Rectal smooth muscle tissue (tissue), 1 donor: ENCODE results near the gene PLEKHA5.

Source experiments
- H3K27ac ChIP-seq: one replicate; pipeline ENCODE4 v1.7.0; 2013; ENCODE audit warnings: low read depth, low read length, inconsistent platforms
- H3K27me3 ChIP-seq: one replicate; pipeline ENCODE4 v1.7.0; 2013; ENCODE audit warnings: low read length; ENCODE audit not compliant: control insufficient read depth, insufficient read depth
- H3K36me3 ChIP-seq: one replicate; pipeline ENCODE4 v1.7.0; 2013; ENCODE audit warnings: low read length; ENCODE audit not compliant: control insufficient read depth, insufficient read depth
- H3K4me1 ChIP-seq: one replicate; pipeline ENCODE4 v1.7.0; 2013; ENCODE audit warnings: low read length; ENCODE audit not compliant: control insufficient read depth, insufficient read depth
- H3K4me3 ChIP-seq: one replicate; pipeline ENCODE4 v1.7.0; 2013; ENCODE audit warnings: low read length
- H3K9ac ChIP-seq: one replicate; pipeline ENCODE4 v1.7.0; 2013; ENCODE audit warnings: low read length

Gene PLEKHA5

DNA sequence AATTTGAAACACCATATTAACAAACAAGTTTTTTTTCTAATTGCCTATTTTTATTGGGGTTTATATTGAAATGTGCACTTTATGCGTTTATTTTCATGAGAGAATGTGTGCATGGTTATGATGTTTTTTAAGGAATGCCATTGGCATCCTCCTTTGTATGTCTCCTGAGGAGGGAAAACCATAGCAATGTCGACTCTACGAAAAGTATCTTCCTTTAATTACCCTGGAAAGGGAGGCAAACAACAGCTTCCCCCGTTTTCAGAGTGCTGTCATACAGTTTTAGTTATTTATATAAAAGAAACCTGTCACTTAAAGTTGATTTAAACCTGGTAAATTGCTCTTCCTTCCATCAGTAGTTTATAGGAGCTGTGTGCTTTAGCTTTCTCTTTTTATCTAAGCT lies 117.4 kb downstream of the PLEKHA5 start:
- no peaks in the 10 kb centered on the region for H3K36me3 ChIP-seq
- H3K4me3 ChIP-seq: no peak overlapping the region
- H3K9ac ChIP-seq: no peak overlapping the region
- H3K27me3 ChIP-seq: no peaks in the 10 kb centered on the region
- H3K4me1 ChIP-seq: no peaks in the 10 kb centered on the region
- no peak overlapping the region for H3K27ac ChIP-seq

DNA sequence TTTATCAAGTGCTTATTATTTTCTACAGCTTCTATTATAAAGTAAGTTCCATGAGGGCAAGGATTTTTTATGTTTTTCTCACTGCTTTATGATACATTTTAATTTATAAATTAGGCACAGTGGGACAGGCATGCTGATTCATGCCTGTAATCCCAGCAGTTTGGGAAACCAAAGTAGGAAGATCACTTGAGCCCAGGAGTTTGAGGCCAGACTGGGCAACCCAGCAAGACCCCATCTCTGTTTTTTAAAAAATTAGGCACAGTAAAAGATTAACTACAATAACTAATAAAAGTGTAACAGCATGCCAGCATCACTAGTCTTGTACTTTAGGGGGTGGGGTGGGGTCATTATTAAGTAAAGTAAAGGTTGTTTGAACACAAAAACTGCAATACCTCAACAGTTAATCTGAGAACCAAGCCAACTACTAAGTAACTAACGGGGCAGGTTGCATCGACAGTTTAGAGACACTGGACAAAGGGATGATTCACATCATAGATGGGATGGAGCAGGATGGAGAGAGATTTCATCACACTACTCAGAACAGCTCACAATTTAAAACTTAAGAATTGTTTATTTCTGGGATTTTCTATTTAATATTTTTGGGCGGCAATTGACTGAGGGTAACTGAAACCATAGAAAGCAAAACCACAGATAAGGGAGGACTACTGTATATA lies 119.5 kb downstream of the PLEKHA5 start:
- no peak overlapping the region for H3K27ac ChIP-seq
- H3K4me1 ChIP-seq: no peaks in the 10 kb centered on the region
- H3K4me3 ChIP-seq: no peak overlapping the region
- H3K27me3 ChIP-seq: no peaks in the 10 kb centered on the region
- no peaks in the 10 kb centered on the region for H3K36me3 ChIP-seq
- H3K9ac ChIP-seq: no peak overlapping the region

DNA sequence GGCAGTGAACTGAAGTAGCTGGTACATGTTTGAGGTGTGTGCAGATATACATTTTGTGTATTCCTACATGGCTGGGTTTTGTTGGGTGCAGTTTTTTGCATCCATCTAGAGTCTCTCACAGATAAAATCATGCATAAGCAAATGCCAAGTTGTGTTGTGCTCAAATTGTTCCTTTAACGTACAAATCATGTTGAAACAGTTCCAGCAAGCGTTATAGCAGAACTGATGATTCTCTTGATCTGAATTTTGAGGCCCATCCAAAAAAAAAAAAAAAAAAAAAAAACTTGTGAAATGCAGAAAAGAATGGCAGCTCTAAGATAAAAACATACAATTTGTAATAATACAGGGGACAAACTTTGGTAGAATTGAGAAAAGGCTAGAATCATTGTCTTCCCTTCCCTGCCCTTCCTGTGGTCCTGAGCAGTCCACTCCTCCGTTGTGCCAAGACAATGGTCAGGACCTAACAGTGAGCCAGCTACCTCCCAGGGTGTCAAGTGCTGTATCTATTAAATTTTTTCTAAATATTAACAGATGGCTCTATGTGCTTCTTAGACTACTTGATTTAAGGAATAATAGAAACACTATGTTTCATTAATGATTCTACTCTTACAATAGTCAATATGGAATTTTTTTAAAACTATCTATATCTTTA lies 122.1 kb downstream of the PLEKHA5 start:
- H3K27me3 ChIP-seq: no peaks in the 10 kb centered on the region

DNA sequence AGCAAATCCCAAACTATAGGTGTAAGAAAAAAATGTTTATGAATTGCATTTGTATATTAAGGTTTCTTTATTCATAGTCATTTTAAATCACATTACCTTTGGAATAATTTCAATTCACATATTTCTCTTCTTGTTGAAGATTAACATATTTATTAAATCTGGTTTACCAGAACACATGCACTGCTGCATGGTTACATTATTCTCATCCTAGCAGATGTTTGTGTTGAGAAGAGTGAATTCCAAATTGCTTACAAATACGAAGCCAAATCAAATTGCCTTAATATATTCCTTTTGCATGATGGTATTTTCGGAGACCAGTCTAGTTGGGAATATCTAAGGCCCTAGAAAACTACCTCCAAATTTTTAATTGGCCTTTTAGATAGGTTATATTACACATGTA lies 130.6 kb downstream of the PLEKHA5 start:
- Histone ChIP-seq H3K9ac (no peak overlapping the region), H3K36me3 (no peaks in the 10 kb centered on the region), H3K4me1 (no peaks in the 10 kb centered on the region), H3K4me3 (no peak overlapping the region), H3K27me3 (no peaks in the 10 kb centered on the region), H3K27ac (no peak overlapping the region)

More for the DNA sequence above, 122.1 kb downstream of the PLEKHA5 start:
- Histone ChIP-seq H3K9ac (no peak overlapping the region), H3K4me3 (no peak overlapping the region), H3K36me3 (no peaks in the 10 kb centered on the region), H3K27ac (no peak overlapping the region), H3K4me1 (no peaks in the 10 kb centered on the region)

GRCh38 chr12:19261773-19262172 lies 132.2 kb downstream of the PLEKHA5 start:
- Histone ChIP-seq H3K9ac (no peak overlapping the region), H3K27me3 (no peaks in the 10 kb centered on the region), H3K4me1 (no peaks in the 10 kb centered on the region), H3K4me3 (no peak overlapping the region), H3K36me3 (no peaks in the 10 kb centered on the region), H3K27ac (no peak overlapping the region)

DNA sequence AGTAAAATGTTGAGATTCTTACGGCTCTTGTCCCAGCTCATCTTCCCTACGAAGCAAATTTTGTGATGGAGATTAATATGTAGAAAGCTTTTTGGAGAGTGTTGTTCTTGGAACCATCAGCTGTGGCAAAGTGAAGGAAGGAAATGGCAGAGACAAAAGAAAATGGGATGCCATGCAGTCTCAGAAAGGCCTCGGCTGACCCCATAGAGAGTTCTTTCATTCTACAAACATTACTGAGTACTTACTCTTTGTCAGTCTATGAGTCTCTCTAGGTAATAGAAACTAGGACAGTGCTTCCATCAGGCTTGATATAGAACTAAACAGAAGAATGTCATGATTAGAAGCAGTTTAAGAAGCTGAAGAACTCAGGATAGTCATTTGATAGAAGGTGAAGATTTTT lies 134.1 kb downstream of the PLEKHA5 start:
- no peak overlapping the region for H3K27ac ChIP-seq
- no peaks in the 10 kb centered on the region for H3K36me3 ChIP-seq
- no peak overlapping the region for H3K9ac ChIP-seq
- no peak overlapping the region for H3K4me3 ChIP-seq
- H3K27me3 ChIP-seq: no peaks in the 10 kb centered on the region
- H3K4me1 ChIP-seq: no peaks in the 10 kb centered on the region

GRCh38 chr12:19273482-19274330 lies 144.2 kb downstream of the PLEKHA5 start:
- H3K9ac ChIP-seq: no peak overlapping the region
- no peaks in the 10 kb centered on the region for H3K27me3 ChIP-seq
- H3K36me3 ChIP-seq: no peaks in the 10 kb centered on the region
- no peak overlapping the region for H3K27ac ChIP-seq
- H3K4me1 ChIP-seq: no peaks in the 10 kb centered on the region
- H3K4me3 ChIP-seq: no peak overlapping the region

DNA sequence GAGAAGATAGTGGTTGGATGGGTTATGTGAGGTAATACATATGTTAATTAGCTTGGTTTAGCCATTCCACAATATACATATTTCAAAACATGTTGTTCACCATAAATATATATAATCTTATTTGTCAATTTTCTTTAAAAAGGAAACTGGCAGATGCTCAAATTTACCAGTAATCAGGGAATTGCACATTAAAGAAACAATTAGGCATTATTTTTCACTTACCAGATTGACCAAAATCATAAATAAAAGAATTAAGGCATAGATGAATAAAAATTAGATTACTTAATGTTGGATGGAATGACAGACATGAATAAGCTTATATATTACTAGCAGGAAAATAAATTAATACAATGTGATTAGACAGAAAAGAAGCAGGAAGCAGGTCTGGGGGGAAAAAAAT lies 147.2 kb downstream of the PLEKHA5 start:
- H3K9ac ChIP-seq: no peak overlapping the region
- no peak overlapping the region for H3K4me3 ChIP-seq
- no peaks in the 10 kb centered on the region for H3K27me3 ChIP-seq
- H3K4me1 ChIP-seq: no peaks in the 10 kb centered on the region
- H3K36me3 ChIP-seq: no peaks in the 10 kb centered on the region
- no peak overlapping the region for H3K27ac ChIP-seq

DNA sequence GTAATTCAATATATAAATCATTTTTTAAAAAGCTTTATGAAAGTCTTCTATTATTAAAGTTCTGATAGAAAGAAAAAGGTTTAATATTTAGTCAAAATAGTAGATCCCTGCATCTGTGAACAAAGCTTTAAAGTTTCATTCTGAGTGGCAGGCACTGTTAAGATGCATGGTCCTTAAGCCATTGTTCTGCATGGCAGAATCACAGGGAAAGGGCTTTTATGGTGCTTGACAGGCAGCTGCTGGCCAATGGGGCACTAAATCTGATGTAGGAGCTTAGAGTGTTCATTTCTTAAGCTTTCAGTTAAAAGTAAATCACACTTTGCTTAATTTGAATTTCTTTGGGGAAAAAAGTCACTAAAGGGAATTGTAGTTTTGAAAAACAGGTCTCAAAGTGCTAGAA lies 148.2 kb downstream of the PLEKHA5 start:
- no peaks in the 10 kb centered on the region for H3K27me3 ChIP-seq
- no peak overlapping the region for H3K27ac ChIP-seq
- no peak overlapping the region for H3K9ac ChIP-seq
- H3K4me3 ChIP-seq: no peak overlapping the region
- no peaks in the 10 kb centered on the region for H3K4me1 ChIP-seq
- H3K36me3 ChIP-seq: no peaks in the 10 kb centered on the region

- Histone ChIP-seq H3K36me3 (peaks cover 2% of the 10 kb centered on the region), H3K9ac (no peak overlapping the region), H3K27ac (no peak overlapping the region), H3K4me1 (no peaks in the 10 kb centered on the region), H3K27me3 (no peaks in the 10 kb centered on the region), H3K4me3 (no peak overlapping the region)
These were observed 148.9 kb downstream of the PLEKHA5 start for GRCh38 chr12:19278407-19278806.

DNA sequence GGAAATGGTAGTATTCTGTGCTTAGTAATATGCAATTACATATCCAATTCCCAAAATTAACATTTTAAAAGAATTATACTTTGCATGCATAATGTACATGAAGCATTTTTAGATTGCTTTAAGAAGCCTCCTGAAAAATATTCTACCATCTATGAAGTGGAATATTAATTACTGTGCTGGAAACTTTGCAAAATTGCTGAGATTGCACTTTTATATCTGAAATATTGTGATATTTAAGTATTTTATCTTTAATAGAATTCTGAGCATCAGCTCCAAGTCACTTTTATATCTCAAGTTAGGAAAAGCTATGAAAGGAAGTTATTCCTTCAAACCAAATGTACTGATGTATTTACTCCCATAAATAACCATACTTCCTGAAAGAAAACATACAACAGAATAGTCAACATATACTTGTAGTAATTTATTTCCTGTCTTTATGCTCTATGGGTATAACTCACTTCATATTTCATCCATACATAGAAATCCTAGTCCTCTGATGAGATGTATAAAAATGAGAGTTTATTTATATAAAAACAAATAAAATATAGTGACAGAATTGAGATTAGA lies 152.7 kb downstream of the PLEKHA5 start:
- no peaks in the 10 kb centered on the region for H3K4me1 ChIP-seq
- H3K36me3 ChIP-seq: peaks cover 4% of the 10 kb centered on the region
- H3K9ac ChIP-seq: no peak overlapping the region
- no peak overlapping the region for H3K4me3 ChIP-seq
- no peaks in the 10 kb centered on the region for H3K27me3 ChIP-seq
- no peak overlapping the region for H3K27ac ChIP-seq

GRCh38 chr12:19284658-19285057 lies 155.1 kb downstream of the PLEKHA5 start:
- Histone ChIP-seq H3K27ac (no peak overlapping the region), H3K36me3 (peaks cover 4% of the 10 kb centered on the region), H3K4me1 (no peaks in the 10 kb centered on the region), H3K27me3 (no peaks in the 10 kb centered on the region), H3K9ac (no peak overlapping the region), H3K4me3 (no peak overlapping the region)
